CD4-positive, alpha-beta T cell (primary cell): ENCODE results near the gene TBCEL. TPM values are rescaled to one million over a fixed set of nuclear protein-coding genes. Genes with fewer than 3 reads are reported as not detected.

Experiments used
- ATAC-seq: fragments of 200-7000 bp; cut with Tn5 transposase; one replicate; pipeline ENCODE4 v1.10.0; 2022; ENCODE audit warnings: mild to moderate bottlenecking; ENCODE audit not compliant: poor library complexity
- CTCF ChIA-PET: fragments of 350-600 bp; sonication (Branson Sonifier 250); formaldehyde crosslinking; loops from one replicate; lab custom pipeline; 2021; ENCODE audit warnings: antibody characterized with exemption, inconsistent platforms; lab: Charles Lee
- POLR2A ChIA-PET: fragments of 350-600 bp; sonication (Branson Sonifier 250); formaldehyde crosslinking; loops from one replicate; lab custom pipeline; 2021; ENCODE audit warnings: antibody characterized with exemption, inconsistent platforms; lab: Charles Lee
- DNase-seq, 14 experiments: peaks; one replicate each; pipeline ENCODE4 v3.0.0-alpha.2; 2013 to 2020; ENCODE audit warnings: mixed read lengths in 2 of 14
- H3K27ac ChIP-seq, 2 donors: one replicate each; pipeline versions ENCODE4 v1.5.1 to v1.7.0; 2013; ENCODE audit warnings: low read length in 2 of 2, low read depth in 1 of 2, mild to moderate bottlenecking in 1 of 2
- H3K27me3 ChIP-seq, 2 experiments: 1 replicate in 1 of 2; 2 replicates in 1 of 2; pipeline versions ENCODE4 v1.6.1 to v1.7.0; 2013; ENCODE audit warnings: low read length in 2 of 2, control low read depth in 1 of 2, mild to moderate bottlenecking in 1 of 2, moderate library complexity in 1 of 2; ENCODE audit not compliant: insufficient read depth in 2 of 2, control insufficient read depth in 1 of 2
- H3K36me3 ChIP-seq: one replicate; pipeline ENCODE4 v1.6.1; 2013; ENCODE audit warnings: low read length, control low read depth; ENCODE audit not compliant: insufficient read depth
- H3K4me1 ChIP-seq: one replicate; pipeline ENCODE4 v1.6.1; 2013; ENCODE audit warnings: low read length, control low read depth; ENCODE audit not compliant: insufficient read depth
- H3K4me3 ChIP-seq: one replicate; pipeline ENCODE4 v1.5.1; 2013; ENCODE audit warnings: mild to moderate bottlenecking, low read length, moderate library complexity
- H3K9me3 ChIP-seq, 2 experiments: 1 replicate in 1 of 2; 2 replicates in 1 of 2; pipeline versions ENCODE4 v1.6.1 to v1.7.0; 2013; ENCODE audit warnings: low read length in 2 of 2, mild to moderate bottlenecking in 2 of 2, control low read depth in 1 of 2, moderate library complexity in 1 of 2; ENCODE audit not compliant: control insufficient read depth in 1 of 2, insufficient read depth in 1 of 2
- H3K27ac Mint-ChIP-seq: one replicate; pipeline ENCODE4 v1.8.0; 2020; ENCODE audit warnings: mixed read lengths
- H3K27me3 Mint-ChIP-seq: one replicate; pipeline ENCODE4 v1.8.0; 2021; ENCODE audit warnings: mixed read lengths
- H3K36me3 Mint-ChIP-seq: one replicate; pipeline ENCODE4 v1.8.0; 2021; ENCODE audit warnings: low read depth, mixed read lengths
- H3K4me1 Mint-ChIP-seq: one replicate; pipeline ENCODE4 v1.8.0; 2021; ENCODE audit warnings: low read depth, mixed read lengths
- H3K4me3 Mint-ChIP-seq: one replicate; pipeline ENCODE4 v1.8.0; 2020; ENCODE audit warnings: mild to moderate bottlenecking, mixed read lengths
- H3K9me3 Mint-ChIP-seq: one replicate; pipeline ENCODE4 v1.8.0; 2020; ENCODE audit warnings: mixed read lengths
- intact Hi-C, 2 experiments: fragments of 100-400 bp; cut with DNase I in 1 of 2; cut with micrococcal nuclease in 1 of 2; formaldehyde crosslinking; loops; one replicate each; pipeline versions ENCODE4 v1.15.1 to v1.9.0; 2023 to 2025; cut with DNase I, micrococcal nuclease
- total RNA-seq, 174 experiments: library from RNA in 2 of 174; stranded (reverse) in 2 of 174; gene quantifications; one replicate each; pipeline ENCODE4 v1.2.3 and lab custom pipeline; 2021 to 2026
- TF ChIP-seq, protein P1 (sequence below): fragments of 200-600 bp; IDR thresholded peaks from one replicate; pipeline ENCODE4 v1.8.0; 2022; ENCODE audit warnings: antibody characterized with exemption, mild to moderate bottlenecking

Gene TBCEL
- total RNA-seq, 2 experiments from 2014 or later, result 19.4 to 20.3 TPM

DNA sequence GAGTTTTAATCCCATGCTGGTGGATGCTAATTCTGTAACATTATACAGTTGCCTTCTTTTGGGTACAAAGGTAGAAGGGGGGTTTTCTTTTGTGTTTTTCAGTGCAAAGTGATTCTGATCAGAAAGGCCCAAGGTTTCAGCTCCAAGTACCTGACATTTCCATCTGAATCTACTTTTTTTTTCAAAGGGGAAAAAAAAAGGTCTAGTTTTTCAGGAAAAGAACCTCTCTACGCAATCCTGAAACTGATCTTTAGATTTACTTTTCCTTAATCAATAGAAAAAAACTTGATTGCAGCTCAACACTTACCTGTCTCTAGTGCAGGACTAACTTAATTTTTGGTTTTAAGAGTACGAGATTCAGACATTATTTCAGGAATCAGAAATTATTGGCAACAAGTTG lies 77.0 kb downstream of the TBCEL start, which contains the start of gene TECTA:
TECTA (plus strand) TSS at position 301 of the 400 bp plus-strand sequence. CDS start 1,423 bp downstream, outside the sequence.
- no peaks in the 10 kb centered on the region for H3K36me3 ChIP-seq
- no peak within 1 kb of the TSS for H3K4me3 Mint-ChIP-seq
- H3K27ac Mint-ChIP-seq, result no peak within 1 kb of the TSS
- ATAC-seq (no peak), DNase-seq (no peak)
- ChIA-PET CTCF (no interaction called here), POLR2A (interaction anchor here (1.3 kb wide), 1 partner anchor 22 kb away, joined by 3 read pairs; no protein-coding TSS in a partner anchor)
- intact Hi-C loops, result no loop called here
- H3K9me3 ChIP-seq, result no peaks in the 10 kb centered on the region
- no peaks in the 10 kb centered on the region for H3K4me1 Mint-ChIP-seq
- no peaks in the 10 kb centered on the region for H3K27me3 Mint-ChIP-seq
- no peak within 1 kb of the TSS for H3K27ac ChIP-seq
- H3K4me1 ChIP-seq, result no peaks in the 10 kb centered on the region
- H3K4me3 ChIP-seq, result no peak within 1 kb of the TSS
- H3K27me3 ChIP-seq, result no peaks in the 10 kb centered on the region
- no peaks in the 10 kb centered on the region for H3K9me3 Mint-ChIP-seq
- H3K36me3 Mint-ChIP-seq, result no peaks in the 10 kb centered on the region
- TF ChIP-seq, protein P1, sequence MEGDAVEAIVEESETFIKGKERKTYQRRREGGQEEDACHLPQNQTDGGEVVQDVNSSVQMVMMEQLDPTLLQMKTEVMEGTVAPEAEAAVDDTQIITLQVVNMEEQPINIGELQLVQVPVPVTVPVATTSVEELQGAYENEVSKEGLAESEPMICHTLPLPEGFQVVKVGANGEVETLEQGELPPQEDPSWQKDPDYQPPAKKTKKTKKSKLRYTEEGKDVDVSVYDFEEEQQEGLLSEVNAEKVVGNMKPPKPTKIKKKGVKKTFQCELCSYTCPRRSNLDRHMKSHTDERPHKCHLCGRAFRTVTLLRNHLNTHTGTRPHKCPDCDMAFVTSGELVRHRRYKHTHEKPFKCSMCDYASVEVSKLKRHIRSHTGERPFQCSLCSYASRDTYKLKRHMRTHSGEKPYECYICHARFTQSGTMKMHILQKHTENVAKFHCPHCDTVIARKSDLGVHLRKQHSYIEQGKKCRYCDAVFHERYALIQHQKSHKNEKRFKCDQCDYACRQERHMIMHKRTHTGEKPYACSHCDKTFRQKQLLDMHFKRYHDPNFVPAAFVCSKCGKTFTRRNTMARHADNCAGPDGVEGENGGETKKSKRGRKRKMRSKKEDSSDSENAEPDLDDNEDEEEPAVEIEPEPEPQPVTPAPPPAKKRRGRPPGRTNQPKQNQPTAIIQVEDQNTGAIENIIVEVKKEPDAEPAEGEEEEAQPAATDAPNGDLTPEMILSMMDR, result no peak

DNA sequence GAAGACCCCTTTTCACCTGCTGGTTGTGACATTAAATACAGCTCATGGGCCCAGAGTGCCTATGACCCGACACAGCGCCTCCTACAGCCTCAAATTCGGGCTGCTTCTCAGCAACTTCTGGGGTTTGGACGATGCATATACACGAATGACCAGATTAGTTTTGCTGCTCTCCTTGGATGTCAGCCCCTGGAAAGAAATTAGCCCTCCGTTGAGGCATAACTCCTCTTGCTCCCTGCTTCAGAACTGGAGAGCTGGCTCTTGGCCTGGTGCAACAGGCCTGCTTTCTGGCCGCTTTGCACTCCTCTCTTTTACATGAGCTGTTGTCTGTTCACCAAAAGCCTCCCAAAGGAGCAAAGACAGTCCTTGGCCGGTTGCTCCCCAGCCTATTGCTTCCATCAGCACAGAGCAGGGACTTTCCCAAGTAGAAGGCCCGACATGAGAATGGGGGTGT lies 80.4 kb downstream of the TBCEL start:
- CTCF ChIA-PET, result no interaction called here

DNA sequence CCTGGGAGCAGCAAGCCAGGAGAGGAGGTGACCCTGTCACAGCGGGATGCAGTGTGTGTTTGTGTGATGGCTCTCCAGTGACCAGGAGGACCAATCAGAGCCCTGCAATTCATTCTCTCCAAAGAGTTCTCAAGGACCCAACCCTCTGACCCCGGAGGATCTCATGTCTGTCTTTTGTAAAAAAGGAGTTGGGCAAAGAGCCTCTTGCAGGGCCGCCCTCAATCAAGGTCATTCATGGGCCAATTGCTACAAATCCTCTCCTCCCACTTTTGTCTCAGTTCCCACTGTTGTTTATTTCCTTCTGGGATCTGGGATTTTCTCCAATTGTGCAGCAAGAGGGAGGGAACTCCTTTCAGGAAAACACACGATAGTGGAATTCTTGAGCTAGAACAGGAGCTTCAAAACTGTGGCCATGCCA lies 81.2 kb downstream of the TBCEL start:
- Histone ChIP-seq H3K4me3 (no peak overlapping the region), H3K36me3 (no peaks in the 10 kb centered on the region), H3K27ac (no peak overlapping the region), H3K4me1 (no peaks in the 10 kb centered on the region), H3K27me3 (no peaks in the 10 kb centered on the region), H3K9me3 (no peaks in the 10 kb centered on the region)
- H3K36me3 Mint-ChIP-seq, result no peaks in the 10 kb centered on the region
- intact Hi-C loops, result no loop called here
- ATAC-seq, result no peak
- H3K27ac Mint-ChIP-seq, result no peak overlapping the region
- ChIA-PET CTCF (no interaction called here), POLR2A (no interaction called here)
- H3K9me3 Mint-ChIP-seq, result no peaks in the 10 kb centered on the region
- no peak overlapping the region for H3K4me3 Mint-ChIP-seq
- no peak for DNase-seq
- H3K27me3 Mint-ChIP-seq, result no peaks in the 10 kb centered on the region
- no peaks in the 10 kb centered on the region for H3K4me1 Mint-ChIP-seq
- TF ChIP-seq, protein P1, result no peak

More for the DNA sequence above, 80.4 kb downstream of the TBCEL start:
- Histone ChIP-seq H3K27ac (no peak overlapping the region), H3K4me3 (no peak overlapping the region), H3K36me3 (no peaks in the 10 kb centered on the region), H3K9me3 (no peaks in the 10 kb centered on the region), H3K4me1 (no peaks in the 10 kb centered on the region), H3K27me3 (no peaks in the 10 kb centered on the region)
- TF ChIP-seq, protein P1, result no peak
- no peaks in the 10 kb centered on the region for H3K9me3 Mint-ChIP-seq
- ATAC-seq (no peak), DNase-seq (no peak)
- H3K27ac Mint-ChIP-seq, result no peak overlapping the region
- H3K27me3 Mint-ChIP-seq, result no peaks in the 10 kb centered on the region
- H3K4me3 Mint-ChIP-seq, result no peak overlapping the region
- no peaks in the 10 kb centered on the region for H3K36me3 Mint-ChIP-seq
- intact Hi-C loops, result no loop called here
- H3K4me1 Mint-ChIP-seq, result no peaks in the 10 kb centered on the region
- POLR2A ChIA-PET, result no interaction called here
